Measurements from ENCODE around the gene ARHGEF9.
"Not testable (repeated sequence)": the region's sequence is repeated elsewhere in the genome, so short reads cannot be mapped to it uniquely, and the experiment has no call there.

The ARHGEF9 gene

DNA sequence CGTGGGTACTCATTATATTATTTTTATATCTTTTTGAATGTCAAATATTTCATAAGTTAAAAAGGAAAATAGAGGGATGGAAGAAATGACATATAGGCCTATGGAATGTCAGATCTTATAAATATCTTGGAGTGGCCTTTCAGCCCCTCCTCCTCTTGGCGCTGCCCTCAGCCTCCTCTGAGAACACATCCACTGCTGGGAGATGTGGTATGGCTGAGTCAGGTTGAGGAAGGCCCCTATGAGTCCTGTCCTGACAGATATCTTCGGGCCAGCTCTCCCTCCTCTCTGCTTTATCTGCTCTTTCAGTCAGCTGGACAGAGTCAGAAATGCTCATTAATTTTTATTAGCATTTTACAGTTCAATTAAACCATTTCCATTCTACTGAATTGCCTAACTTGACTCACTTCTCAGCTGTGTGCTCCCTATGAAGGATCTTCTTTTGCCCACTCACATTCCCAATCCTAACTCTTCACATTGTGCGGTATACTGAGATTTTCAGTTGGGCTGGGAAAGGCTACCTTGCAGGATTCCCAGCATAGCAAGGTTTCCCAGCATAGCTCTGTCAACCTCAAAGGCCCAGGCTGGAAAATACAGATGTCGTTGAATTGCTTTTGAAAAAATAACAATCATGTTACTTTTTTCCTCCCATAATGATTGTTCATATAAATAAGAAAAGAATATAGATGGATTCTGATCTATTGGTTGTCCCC lies 128.0 kb downstream of the ARHGEF9 start:
- no peak for DNase-seq

DNA sequence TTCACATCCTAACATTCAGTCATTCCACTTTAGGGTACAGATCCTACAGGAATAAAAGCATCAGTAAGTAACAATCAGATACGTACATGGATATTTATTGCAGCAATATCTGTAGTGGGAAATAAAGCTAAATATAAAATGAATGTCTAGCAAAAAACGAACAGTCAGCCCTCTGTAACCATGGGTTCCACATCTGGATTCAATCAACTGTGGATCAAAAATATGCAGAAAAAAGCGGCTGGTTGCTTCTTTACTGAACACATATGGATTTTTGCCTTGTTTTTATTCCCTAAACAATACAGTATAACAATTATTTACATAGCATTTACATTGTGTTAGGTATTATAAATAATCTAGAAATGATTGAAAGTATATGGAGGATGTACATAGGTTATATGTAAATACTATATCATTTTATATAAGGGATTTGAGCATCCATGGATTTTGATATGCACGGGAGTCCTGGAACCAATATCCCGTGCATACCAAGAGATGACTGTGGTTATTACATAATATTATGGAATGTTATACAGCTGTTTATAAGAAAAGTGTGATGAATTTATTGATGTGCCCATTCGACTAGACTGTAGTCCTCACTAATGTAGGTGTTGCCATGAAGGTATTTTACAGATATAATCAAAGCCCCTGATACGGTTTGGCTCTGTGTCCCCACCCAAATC lies 132.8 kb downstream of the ARHGEF9 start:
- no peak for DNase-seq

DNA sequence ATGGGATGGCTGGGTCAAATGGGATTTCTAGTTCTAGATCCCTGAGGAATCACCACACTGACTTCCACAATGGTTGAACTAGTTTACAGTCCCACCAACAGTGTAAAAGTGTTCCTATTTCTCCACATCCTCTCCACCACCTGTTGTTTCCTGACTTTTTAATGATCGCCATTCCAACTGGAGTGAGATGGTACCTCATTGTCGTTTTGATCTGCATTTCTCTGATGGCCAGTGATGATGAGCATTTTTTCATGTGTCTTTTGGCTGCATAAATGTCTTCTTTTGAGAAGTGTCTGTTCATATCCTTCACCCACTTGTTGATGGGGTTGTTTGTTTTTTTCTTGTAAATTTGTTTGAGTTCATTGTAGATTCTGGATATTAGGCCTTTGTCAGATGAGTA lies 139.3 kb downstream of the ARHGEF9 start:
- DNase-seq = not testable (repeated sequence)

DNA sequence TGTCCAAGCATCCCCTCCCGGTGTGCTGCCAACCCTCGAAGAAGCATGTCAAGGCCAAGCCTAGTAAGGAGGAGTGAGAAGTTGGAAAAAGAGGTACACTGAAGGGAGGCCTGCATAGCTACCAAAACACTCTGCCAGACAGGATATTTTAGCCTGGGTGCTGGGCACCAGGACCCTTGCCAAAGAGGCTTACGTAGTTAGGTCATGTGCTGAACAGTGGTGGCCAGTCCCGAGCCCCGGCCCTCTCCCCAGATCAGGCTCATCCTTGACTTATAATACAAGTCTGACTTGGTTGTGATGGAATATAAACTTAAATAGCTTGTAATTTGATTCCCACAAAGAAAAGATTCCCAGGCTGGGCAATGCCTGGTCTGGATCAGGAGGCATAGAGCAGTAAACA lies 149.3 kb downstream of the ARHGEF9 start:
- DNase-seq = no peak

DNA sequence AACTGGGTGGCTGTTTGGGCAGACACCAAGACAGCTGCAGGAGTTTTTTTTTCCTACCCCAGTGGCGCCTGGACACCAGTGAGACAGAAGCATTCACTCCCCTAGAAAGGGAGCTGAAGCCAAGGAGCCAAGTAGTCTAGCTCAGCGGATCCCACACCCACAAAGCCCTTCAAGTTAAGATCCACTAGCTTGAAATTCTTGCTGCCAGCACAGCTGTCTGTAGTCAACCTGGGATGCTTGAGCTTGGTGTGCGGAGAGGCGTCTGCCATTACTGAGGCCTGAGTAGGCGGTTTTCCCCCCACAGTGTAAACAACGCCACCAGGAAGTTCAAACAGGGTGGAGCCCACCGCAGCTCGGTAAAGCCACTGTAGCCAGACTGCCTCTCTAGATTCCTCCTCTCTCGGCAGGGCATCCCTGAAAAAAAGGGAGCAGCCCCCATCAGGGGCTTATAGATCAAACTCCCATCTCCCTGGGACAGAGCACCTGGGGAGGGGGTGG lies 171.4 kb downstream of the ARHGEF9 start:
- no peak for DNase-seq

DNA sequence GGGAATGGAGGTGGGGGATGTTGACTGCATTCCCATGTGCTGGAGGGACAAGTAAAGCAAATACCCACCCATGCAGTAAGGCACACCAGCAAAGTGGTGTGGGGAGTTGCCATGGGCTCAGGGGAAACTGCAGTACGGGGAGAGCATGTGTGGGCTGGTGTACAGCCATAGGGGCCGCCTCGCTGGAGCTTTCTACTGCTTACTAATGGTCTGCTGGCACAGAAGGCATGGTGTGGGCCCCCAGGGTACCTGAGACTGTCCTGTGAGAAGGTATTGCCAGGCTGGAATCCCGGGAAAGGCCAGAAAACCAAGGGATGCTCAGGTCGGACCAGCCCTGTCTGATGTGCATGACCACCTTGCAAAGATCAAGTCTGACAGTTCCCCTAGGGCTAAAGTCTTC lies 199.1 kb downstream of the ARHGEF9 start:
- no peak for DNase-seq
